GM18498 (cell line): ENCODE results near the gene GMFB.

Experiments used
- ATAC-seq: cut with Tn5 transposase; IDR thresholded peaks from one replicate; pipeline ENCODE4 v1.9.1; 2021; ENCODE audit warnings: mild to moderate bottlenecking, moderate library complexity; ENCODE audit not compliant: unreplicated experiment

Gene GMFB

GRCh38 chr14:54493293-54493692 lies 4.5 kb upstream of the GMFB start:
- no peak for ATAC-seq

GRCh38 chr14:54490445-54491175 lies 1.8 kb upstream of the GMFB start:
- ATAC-seq, result no peak

- ATAC-seq, result no peak
Measured at GRCh38 chr14:54489731-54490444, 1.1 kb upstream of the GMFB start.

- no peak for ATAC-seq
Measured at GRCh38 chr14:54489318-54489683, 521 bp upstream of the GMFB start.

GRCh38 chr14:54488318-54488645 lies 498 bp downstream of the GMFB start:
- ATAC-seq, result no peak

GRCh38 chr14:54487771-54488170 lies 1.0 kb downstream of the GMFB start:
- no peak for ATAC-seq

GRCh38 chr14:54486685-54487084 lies 2.1 kb downstream of the GMFB start:
- ATAC-seq, result no peak

- no peak for ATAC-seq
Measured at GRCh38 chr14:54483846-54484245, 4.9 kb downstream of the GMFB start.

GRCh38 chr14:54483073-54483745 lies 5.6 kb downstream of the GMFB start:
- ATAC-seq, result no peak

- no peak for ATAC-seq
Measured at GRCh38 chr14:54481695-54482094, 7.1 kb downstream of the GMFB start.

GRCh38 chr14:54480830-54481562 lies 7.8 kb downstream of the GMFB start:
- no peak for ATAC-seq

- ATAC-seq, result no peak
Measured at GRCh38 chr14:54478636-54479215, 10.1 kb downstream of the GMFB start.

GRCh38 chr14:54475911-54476310 lies 12.9 kb downstream of the GMFB start:
- no peak for ATAC-seq

- ATAC-seq, result no peak
Measured at GRCh38 chr14:54475187-54475899, 13.4 kb downstream of the GMFB start.

GRCh38 chr14:54474232-54474793 lies 14.5 kb downstream of the GMFB start:
- ATAC-seq, result no peak

GRCh38 chr14:54472315-54472714 lies 16.5 kb downstream of the GMFB start:
- no peak for ATAC-seq

GRCh38 chr14:54471641-54472040 lies 17.1 kb downstream of the GMFB start:
- no peak for ATAC-seq

GRCh38 chr14:54470701-54471100 lies 18.1 kb downstream of the GMFB start:
- no peak for ATAC-seq

GRCh38 chr14:54467280-54467679 lies 21.5 kb downstream of the GMFB start:
- no peak for ATAC-seq

GRCh38 chr14:54465654-54466053 lies 23.1 kb downstream of the GMFB start:
- no peak for ATAC-seq
